Occipital lobe (tissue), 2 donors: ENCODE data around the gene VPS35. TPM values are rescaled to one million over a fixed set of nuclear protein-coding genes. Genes with fewer than 3 reads are reported as not detected.

Experiments used
- DNase-seq: peaks from one replicate; lab custom pipeline; 2025; lab: John Stamatoyannopoulos, UW
- total RNA-seq: library from RNA; depleted of rRNA; stranded (reverse); fragments of >200 nt; gene quantifications from one replicate; pipeline ENCODE4 v1.2.3, GENCODE V29; 2014

Gene VPS35
- total RNA-seq, result 176 TPM

DNA sequence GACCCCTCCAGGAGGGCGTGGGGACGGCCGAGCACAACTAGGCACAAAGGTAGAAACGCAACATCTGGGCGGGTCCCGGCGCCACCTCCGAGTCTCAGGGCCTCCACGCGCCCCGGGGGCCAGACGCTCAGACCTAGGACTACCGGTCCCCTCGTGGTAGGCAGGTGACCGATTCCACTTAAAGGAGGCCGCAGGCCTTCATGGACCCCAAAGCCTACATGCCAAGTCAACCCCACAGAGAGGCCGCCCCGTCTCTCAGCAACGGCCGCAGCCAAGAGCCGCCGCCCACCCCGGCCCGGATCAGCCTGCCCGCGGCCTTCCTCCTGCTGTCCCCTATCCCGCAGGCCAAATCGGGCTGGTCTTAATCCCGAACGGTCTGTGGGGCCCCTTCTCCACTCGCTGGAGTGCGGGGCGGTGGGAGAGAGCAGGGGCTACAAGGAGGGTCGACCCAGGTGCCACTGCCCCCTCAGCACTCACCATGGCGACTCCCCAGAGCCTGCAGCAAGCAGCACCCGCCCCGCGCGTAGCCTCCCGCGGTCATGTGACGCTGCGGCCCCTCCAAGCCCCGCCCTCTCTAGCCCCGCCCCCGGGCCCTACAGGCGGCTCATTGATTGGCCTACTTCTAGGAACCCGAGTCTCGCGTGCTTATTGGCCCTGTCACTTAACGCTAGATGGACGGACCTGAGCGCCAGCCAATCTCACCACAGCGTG, at the start of gene VPS35:
Gene VPS35, minus strand, starts transcription at position 525 of the 711 bp plus-strand sequence. Its CDS starts 45 bp downstream, at position 480.
- peak; percentile 98 for DNase-seq

DNA sequence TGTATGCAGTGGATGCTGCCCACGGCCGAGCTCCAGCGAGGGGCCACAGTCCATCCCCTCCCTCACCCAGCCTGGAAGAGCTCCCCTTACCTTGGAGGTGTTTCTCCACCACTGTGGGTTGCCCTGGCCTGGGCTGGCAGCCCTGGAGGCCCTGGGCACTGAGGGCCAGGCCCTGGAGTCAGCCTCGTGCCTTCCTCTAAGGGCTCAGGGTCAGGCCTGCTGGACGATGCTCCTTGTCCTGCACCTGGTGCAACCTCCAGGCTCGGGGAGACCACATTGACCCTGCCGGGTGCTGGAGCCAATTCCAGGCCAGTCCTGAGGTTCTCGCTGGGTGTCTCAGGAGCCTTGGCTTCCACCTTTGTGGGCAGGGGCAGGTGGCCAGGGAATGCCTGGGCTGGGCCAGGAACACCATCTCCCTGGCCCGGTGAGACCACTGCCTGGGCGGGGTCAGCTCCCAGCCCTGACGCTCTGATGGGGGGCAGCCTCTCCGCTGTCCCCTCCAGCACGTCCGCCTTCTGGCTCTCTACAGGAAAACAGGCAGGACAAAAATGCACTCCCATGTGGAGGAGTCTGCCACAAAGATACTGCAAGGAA, 48.7 kb upstream of the VPS35 start:
- DNase-seq, result no peak

DNA sequence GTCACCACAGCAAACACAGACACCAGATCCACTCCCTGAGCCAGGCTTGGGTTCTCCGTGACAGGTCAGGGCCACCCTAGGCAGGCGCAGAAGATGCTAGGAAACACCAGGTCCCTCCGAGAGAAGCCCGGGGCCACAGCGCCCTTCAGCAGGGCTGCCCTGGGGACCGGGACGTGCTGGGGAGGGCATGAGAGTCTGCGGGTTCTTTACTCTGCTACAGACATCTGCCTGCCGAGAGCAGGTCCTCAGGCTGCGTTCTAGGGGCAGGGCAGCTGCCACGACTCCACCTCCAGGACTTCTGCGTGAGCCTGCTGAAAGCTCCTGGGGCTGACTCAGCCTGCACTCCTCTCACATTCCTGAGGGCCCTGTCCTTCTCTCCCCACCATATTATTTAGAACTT, 47.7 kb upstream of the VPS35 start:
- no peak for DNase-seq

DNA sequence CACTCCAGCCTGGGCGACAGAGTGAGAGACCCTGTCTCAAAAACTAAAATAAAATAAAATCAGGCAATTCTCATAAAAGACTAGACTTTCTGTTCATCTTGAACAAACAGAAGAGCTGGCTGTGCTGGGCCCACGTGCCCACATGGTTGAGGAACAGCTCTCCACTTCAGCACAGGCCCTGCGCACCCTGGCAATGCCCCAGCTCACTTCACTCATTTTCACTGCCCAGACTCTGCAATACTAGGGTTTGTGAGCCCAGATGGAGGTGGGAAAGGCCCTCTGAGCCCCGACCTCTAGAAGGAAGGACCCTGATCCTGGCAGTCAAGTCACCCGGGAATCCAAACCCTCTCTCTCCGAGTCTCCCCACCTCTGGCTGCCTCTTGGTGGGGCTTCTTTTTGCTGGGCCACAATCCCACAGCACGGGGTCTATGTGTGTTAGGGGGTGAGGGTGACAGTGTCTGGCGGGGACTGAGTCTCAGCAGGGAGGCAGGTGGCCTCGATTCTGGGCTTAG, 44.4 kb upstream of the VPS35 start:
- DNase-seq, result no peak

DNA sequence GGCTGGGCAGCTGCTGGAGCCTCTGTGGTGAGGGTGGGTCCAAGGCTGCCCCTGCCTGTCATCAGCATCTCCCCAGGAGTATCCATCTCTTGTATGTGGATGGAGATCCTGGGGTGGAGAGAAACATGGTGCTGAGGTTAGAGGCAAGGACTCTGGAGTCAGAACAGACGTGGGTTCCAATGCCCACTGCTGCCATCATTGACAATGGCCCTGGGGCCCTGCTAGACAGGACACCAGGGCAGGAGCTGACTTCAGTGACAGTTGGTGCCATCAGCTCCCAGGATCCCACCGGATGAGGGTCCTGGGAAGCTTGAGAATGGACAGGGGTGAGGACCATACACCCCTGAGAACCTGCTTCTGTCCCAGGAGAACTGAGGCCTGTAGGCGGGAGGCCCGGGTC, 43.6 kb upstream of the VPS35 start:
- no peak for DNase-seq

DNA sequence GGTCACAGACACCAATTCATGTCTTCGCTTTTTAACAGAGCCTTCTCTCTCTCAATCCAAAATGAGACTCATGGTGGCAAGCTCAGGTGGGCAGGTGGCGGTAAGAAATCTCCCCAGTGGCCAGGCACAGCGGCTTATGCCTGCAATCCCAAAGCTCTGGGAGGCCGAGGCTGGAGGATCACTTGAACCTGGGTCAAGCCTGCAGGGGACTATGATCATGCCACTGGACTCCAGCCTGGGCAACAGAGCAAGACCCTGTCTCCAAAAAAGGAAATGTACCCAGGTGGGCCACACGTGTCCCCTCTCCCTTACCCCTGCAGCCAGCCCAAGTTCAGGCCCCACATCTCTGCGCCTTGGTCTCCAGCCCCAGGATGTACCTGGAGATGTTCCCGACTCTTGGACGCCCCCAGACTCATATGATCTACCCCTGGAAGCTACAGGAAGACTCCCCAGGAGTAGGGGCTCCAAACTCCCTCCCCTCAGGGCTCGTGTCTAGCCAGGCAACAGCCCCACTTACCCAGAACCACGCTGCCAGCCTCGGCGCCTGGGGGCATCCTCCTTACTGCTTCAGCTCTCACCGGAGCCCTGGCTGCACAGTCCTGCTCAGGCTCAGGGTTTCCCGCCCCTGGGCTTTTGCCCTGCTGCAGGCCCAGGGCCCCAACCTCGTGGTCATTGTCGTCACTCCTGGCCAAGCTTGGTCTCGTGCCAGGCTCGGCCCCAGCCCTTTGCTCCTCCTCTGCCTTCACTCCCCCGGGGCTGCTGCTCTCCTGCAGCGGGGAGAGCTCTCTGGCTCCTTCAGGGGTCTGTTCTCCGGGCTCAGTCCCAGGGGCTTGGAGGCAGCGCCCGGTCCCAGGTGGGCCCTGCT, 42.9 kb upstream of the VPS35 start:
- DNase-seq, result no peak

DNA sequence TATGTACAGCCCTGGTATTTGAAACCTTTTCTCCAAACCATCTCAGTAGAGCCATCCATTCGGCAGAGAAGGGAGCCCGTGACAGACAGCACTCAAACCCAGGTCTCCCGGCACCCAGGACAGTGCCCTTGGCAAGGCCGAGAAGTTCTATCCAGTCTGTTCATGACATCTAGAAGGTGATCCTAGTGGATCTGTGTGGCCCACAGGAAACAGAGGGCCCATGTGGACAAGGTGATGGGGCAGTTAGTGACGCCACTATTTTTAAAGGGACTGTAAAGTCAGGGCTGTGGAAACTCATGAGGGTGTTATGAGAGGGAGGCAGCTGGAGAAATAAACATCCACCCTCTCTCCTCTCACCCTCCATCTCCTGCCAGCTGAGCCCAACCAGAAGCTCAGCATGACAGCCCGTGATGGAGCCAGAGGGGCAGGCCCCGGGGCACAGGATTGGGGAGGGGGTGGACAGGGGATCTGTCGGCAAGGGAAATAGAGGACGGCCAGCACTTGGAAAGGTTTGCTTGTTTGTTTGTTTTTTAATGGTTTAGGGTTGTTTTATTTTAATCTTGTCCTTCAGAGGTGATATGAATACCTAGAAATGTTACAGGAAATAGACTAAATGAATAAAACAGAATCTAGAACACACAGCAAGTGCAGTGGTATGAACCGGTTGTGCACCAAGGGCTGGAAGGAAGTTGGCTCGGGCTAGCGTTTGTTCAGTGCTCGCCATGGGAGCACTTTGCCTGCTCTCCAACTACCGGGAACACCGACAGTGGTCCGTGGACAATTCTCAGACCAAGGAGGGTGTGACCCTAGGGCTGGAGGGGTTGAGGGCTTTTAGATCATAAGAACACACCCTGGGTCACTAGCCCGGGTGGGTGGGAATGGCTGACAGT, 42.1 kb upstream of the VPS35 start:
- no peak for DNase-seq

DNA sequence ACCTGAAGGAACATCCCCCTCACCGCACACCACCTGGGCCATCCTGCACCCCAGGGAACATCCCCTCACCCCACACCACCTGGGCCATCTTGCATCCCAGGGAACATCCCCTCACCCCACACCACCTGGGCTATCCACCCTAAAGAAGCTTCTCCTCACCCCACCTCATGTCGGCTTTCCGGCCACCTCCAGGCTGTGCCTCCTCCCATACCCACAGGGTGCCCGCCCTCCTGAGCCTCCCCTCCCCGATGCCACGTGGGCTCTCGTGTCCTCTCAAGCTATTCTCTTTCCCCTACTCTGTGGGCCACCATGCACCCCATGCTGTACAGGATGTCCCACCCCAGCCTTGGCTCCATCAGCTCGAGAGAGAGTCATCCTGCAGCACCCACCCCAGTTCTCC, 41.1 kb upstream of the VPS35 start:
- no peak for DNase-seq

DNA sequence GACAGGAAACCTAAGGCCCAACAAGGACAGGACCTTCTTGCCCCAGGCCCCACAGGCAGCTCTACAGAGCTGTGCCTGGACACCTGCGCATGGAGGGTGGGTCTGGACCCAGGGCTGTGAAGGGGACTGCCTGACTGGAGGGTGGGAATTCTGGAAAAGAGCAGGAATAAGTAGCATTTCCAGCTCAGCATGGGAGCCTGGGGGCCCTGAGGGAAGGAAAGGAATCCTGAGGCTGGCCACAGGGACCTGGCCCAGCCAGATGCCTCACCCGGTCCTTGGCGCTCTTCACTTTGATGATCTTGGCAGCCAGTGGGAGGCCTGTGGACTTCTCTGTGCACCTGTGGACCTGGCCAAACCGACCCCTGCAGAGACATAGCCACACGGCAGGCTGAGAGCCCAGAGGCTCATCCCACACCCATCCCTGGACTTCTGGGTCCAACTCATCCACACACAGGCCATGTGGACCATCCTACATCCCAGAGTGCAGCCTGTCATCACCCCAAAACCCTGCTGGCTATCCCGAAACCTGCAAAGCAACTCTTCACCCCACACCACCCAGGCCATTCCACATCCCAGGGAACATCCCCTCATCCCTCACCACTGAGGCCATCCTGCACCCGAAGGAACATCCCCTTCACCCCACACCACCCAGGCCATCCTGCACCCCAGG, 40.5 kb upstream of the VPS35 start:
- DNase-seq, result no peak

DNA sequence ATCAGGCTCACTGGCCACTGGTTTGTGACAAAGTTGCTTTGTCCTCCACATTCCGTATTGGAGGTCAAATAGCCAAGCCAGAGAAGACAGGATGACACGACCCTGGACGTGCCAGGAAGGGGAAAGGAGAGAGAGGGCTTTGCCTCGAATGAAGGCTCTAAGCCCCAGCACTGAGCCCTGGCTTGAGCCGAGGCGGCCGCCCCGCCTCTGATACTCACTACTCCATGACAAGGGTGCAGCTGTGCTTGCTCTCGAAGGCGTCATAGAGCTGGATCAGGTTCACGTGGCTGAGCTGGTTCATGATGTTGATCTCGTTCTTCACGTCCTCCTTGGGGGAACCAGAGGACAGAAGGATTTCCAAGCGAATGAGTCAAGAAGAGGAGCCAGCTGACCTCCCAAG, 39.8 kb upstream of the VPS35 start:
- DNase-seq, result no peak

DNA sequence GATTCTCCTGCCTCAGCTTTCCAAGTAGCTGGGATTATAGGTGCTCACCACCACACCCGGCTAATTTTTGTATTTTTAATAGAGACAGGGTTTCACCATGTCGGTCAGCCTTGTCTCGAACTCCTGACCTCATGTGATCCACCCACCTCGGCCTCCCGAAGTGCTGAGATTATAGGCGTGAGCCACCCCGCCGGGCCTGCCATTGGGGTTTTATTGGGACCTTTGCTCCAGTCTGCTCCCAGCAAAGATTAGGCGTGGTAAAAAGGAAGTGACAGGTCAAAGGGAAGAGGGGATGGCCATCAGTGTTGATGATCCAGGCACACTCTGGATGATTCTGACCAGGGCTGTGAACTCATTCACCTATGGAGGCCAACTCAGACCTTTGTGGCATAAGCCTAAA, 38.7 kb upstream of the VPS35 start:
- DNase-seq, result no peak

DNA sequence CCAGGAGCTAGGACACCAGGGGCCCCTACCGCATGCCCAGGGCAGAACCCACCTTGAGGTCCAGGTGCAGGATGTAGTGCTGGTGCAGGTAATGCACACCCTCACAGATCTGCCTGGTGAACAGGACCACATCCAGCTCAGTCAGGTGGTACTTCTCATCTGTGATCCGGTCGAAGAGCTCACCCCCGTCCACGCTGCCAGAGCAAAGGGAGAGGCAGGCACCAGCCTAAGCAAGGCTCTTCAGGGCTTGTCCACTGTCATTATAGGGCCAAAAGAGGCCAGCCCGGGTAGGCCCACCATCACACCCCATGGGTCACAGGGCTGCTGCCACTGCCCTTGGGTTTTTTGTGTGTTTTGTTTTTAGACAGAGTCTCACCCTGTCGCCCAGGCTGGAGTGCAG, 38.2 kb upstream of the VPS35 start:
- DNase-seq, result no peak

DNA sequence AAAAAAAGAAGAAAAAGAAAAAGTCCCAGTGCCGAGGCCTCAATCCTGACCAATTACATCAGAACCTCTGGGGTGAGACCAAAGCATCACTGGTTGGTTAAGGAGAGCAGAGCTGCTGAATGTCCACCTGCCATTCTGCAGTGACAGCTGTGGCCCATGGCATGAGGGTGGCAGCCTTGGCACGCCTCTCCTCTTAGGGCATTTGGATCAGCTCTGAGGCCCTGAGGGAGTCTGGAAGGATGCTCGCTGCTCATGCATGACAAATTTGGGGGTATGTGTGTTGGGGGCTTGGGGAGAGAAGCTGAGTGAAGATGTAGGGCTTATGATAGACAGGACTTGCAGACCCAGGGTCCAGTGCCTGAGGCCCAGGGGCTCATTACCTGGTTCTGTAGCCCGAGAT, 32.9 kb upstream of the VPS35 start:
- no peak for DNase-seq

DNA sequence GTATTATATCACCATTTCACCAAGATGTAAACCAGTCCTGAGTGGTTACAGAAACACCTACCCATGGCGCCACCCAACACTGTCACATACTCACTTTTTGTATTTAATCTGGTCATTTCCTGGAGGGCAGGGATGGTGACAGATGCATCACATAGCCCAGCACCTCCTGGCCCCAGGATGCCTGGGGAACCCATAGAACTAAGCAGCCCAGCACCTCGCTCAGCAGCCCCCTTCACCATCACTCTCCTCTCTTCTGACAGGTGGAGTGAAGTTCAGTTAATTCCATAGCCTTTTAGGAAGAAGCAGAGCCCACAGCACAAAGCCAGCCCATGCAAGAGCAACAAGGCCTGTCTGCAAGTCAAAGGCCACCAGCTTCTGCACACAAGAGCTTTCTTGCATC, 31.6 kb upstream of the VPS35 start:
- DNase-seq, result no peak

DNA sequence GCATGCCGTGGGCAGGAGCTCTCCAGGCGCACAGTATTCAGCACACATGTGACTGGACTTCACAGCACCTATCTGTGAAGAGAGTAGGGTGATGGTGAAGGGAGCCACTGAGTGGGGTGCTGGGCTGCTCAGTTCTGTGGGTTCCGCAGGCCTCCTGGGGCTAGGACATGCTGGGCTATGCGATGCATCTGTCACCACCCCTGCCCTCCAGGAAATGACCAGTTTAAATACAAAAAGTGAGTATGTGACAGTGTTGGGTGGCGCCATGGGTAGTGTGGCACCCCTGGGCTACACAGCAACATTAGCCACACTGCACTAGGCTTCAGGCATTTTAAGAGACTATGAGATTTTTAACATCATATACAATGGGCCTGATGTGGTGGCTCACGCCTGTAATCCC, 30.6 kb upstream of the VPS35 start:
- DNase-seq, result no peak

DNA sequence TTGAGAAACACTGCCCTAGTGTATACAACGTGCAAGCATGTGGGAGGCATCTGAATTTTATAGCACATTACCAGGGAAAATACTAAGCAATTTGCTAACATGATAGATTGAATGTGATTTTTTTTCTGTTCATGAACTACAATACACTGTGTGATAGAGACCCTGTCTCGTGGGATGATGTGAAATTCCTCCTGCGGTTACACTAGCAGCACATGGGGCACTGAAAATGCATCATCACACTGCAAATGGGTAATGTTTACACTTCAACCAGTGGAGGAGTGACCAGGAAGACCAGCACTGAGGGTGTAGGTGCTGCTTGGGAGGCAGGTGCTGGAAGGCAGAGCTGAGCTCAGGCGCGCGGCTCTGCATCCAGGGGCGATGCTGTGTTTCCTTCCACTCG, 29.2 kb upstream of the VPS35 start:
- no peak for DNase-seq

DNA sequence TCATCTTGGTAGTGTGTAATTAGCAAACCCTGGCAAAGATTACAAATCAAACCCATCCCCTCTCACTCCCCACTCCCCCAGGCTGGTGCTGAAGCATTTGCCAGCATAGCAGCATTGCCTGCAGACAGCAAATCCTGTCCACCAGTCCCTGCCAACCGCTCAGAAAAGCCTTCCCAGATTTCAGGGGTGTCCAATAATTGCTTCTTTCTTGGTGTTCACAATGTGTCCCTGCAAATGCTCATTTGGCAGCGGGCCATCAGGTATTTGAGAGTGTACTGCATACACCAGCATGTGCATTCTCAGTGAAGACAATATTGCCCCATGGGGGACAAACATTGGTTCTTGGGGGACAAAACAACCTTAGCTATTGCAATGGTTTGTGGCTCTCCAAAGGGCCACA, 28.7 kb upstream of the VPS35 start:
- DNase-seq, result no peak

DNA sequence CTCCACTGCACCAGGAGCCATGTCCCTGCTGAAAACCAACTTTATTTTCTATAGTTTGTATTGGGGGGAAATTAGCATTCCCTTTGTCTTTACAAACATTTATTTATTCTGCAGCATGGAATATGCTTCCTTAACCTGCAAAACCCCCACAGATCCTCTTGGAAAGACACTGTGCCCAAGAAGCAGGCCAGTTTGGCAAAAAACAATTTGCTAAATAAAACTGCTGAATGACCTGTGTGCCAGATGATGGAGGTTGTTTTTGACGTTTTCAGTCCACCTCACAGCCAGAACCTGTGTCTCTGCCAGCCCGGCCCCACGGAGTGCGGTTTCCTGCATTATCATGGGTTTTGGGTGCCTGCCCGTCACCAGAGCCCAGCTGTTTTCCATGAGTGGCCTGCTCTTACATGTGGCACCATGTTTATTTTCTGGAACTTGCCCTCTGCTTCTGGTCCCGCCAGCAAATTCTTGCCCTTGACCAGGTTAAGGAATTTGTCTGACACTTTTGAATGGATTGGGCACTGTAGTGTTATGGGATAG, 26.9 kb upstream of the VPS35 start:
- DNase-seq, result no peak

DNA sequence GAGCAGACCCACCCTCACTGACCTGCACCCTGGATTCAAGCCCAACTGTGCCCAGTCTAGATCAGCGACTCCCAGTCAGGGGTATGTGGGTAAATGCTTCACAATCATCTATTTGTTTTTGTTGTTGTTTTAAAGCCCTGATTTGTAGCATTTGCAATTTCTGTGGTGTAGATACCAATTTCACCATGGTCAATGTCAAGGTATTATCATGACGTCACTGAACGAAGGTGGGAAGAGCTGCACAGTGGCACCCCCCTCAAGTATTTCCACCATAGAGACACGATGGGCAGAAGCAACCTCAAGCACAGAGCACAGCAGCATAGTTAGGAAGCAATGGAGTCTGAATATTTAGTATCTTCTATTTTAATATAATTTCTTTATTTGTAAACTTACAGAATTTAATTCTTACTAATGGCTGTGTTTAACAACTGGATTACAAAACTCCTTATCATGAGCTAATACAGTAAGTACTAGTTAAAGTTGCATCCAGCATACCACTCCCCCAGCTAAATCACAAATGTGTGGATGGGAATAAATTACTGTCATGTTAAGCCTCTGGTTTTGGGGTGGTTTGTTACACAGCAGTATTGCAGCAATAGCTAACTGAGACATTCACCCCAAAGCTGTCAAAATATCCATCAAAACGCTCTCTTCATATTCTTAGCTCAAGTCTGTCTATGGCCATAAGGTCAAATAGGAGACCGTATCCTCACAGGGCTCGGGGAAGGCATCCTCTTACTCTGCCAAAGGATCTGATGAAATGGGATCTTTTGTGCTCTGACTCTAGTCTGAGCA, 26.0 kb upstream of the VPS35 start:
- DNase-seq, result no peak

DNA sequence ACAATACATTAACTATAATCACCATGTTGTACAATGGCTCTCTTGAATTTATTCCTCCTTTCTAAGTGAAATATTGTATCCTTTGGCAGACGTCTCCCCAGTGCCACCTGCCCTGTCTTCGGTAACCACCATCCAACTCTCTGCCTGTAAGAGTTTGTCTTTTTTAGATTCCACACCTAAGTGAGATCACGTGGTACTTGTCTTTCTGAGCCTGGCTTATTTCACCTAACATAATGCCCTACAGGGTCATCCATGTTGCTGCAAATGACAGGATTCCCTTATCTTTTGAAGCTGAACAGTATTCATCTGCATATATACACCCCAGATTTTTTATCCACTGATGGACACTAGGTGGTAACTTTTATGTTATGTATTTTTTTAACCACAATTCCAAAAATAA, 24.7 kb upstream of the VPS35 start:
- no peak for DNase-seq
